WTC11 (cell line): ENCODE data around the gene HSPA1B. TPM values are rescaled to one million over a fixed set of nuclear protein-coding genes. Genes with fewer than 3 reads are reported as not detected.

Source experiments
- CBFB ChIP-seq: sonication (generic); formaldehyde crosslinking; IDR thresholded peaks from 2 replicates; pipeline ENCODE4 v1.8.1; 2022; ENCODE audit warnings: mild to moderate bottlenecking, low read depth, missing genetic modification reagents
- CTCF ChIP-seq: fragments of 200-600 bp; IDR thresholded peaks from 2 replicates; pipeline ENCODE4 v1.8.0; 2022; ENCODE audit warnings: antibody characterized with exemption
- E2F5 ChIP-seq: sonication (generic); formaldehyde crosslinking; IDR thresholded peaks from 2 replicates; pipeline ENCODE4 v1.8.1; 2022; ENCODE audit warnings: mild to moderate bottlenecking, moderate library complexity, missing genetic modification reagents
- FOXJ3 ChIP-seq: sonication (generic); formaldehyde crosslinking; IDR thresholded peaks from 2 replicates; pipeline ENCODE4 v1.9.0; 2021; ENCODE audit warnings: missing genetic modification reagents, mild to moderate bottlenecking, borderline replicate concordance
- FOXK1 ChIP-seq: sonication (generic); formaldehyde crosslinking; IDR thresholded peaks from 2 replicates; pipeline ENCODE4 v1.8.0; 2022; ENCODE audit warnings: mild to moderate bottlenecking, moderate library complexity, missing genetic modification reagents
- GTF2I ChIP-seq: fragments of 250-450 bp; sonication (Bioruptor Pico); conservative IDR thresholded peaks from 2 replicates; pipeline ENCODE4 v1.4.0; 2021; ENCODE audit warnings: mild to moderate bottlenecking
- JAZF1 ChIP-seq: fragments of 250-450 bp; sonication (Bioruptor Pico); IDR thresholded peaks from 2 replicates; pipeline ENCODE4 v1.9.0; 2021; ENCODE audit warnings: moderate library complexity, mild to moderate bottlenecking, inconsistent platforms
- KAT7 ChIP-seq: sonication (generic); formaldehyde crosslinking; IDR thresholded peaks from 2 replicates; pipeline ENCODE4 v1.8.1; 2023; ENCODE audit warnings: missing genetic modification reagents, mild to moderate bottlenecking, borderline replicate concordance
- NFYB ChIP-seq: sonication (generic); formaldehyde crosslinking; conservative IDR thresholded peaks from 2 replicates; pipeline ENCODE4 v1.8.0; 2022; ENCODE audit warnings: low read depth, missing genetic modification reagents
- PREB ChIP-seq: sonication (generic); formaldehyde crosslinking; IDR thresholded peaks from 2 replicates; pipeline ENCODE4 v1.8.1; 2022; ENCODE audit warnings: mild to moderate bottlenecking, missing genetic modification reagents, moderate library complexity, borderline replicate concordance
- TCF7 ChIP-seq: sonication (generic); formaldehyde crosslinking; IDR thresholded peaks from 2 replicates; pipeline ENCODE4 v1.8.0; 2022; ENCODE audit warnings: mild to moderate bottlenecking, low read depth, missing genetic modification reagents, moderate library complexity
- TP53 ChIP-seq: sonication (generic); formaldehyde crosslinking; IDR thresholded peaks from 2 replicates; pipeline ENCODE4 v1.8.1; 2023; ENCODE audit warnings: mild to moderate bottlenecking, missing genetic modification reagents
- USF2 ChIP-seq: sonication (generic); formaldehyde crosslinking; IDR thresholded peaks from 2 replicates; pipeline ENCODE4 v1.8.1; 2023; ENCODE audit warnings: mild to moderate bottlenecking, missing genetic modification reagents, moderate library complexity
- ZNF232 ChIP-seq: sonication (generic); formaldehyde crosslinking; IDR thresholded peaks from 2 replicates; pipeline ENCODE4 v1.8.0; 2022; ENCODE audit warnings: mild to moderate bottlenecking, missing genetic modification reagents
- ZNF423 ChIP-seq: fragments of 250-450 bp; sonication (Bioruptor Pico); IDR thresholded peaks from 2 replicates; pipeline ENCODE4 v2.1.2; 2022; ENCODE audit warnings: mild to moderate bottlenecking, moderate library complexity
- ZNF532 ChIP-seq: fragments of 250-450 bp; sonication (Bioruptor Pico); IDR thresholded peaks from 2 replicates; pipeline ENCODE4 v1.9.0; 2021; ENCODE audit warnings: mild to moderate bottlenecking, borderline replicate concordance
- total RNA-seq: library from RNA; stranded (reverse); gene quantifications from 3 replicates; pipeline ENCODE4 v1.2.3, GENCODE V29; 2021
- TF ChIP-seq, protein P1 (sequence below): sonication (generic); formaldehyde crosslinking; IDR thresholded peaks from 2 replicates; pipeline ENCODE4 v1.8.0; 2022; ENCODE audit warnings: mild to moderate bottlenecking, missing genetic modification reagents
- TF ChIP-seq, protein P2 (sequence below): fragments of 250-450 bp; sonication (Bioruptor Pico); IDR thresholded peaks from 2 replicates; pipeline ENCODE4 v2.1.2; 2022; ENCODE audit warnings: mild to moderate bottlenecking, moderate library complexity
- TF ChIP-seq, protein P3 (sequence below): sonication (generic); formaldehyde crosslinking; IDR thresholded peaks from 2 replicates; pipeline ENCODE4 v1.8.1; 2023; ENCODE audit warnings: mild to moderate bottlenecking, missing genetic modification reagents, borderline replicate concordance

HSPA1B gene
- total RNA-seq, 1 experiment from 2014 or later, result 75.3 TPM

GRCh38 chr6:31834367-31835250 lies 7.1 kb downstream of the HSPA1B start (continued):
- TF ChIP-seq ZNF532 (no peak), CBFB (CRISPR knock-in tag) (no peak), E2F5 (CRISPR knock-in tag) (peak; percentile 58; the same call in 1 of the 2 replicates), ZNF232 (no peak; the same call in 1 of the 2 replicates), FOXK1 (CRISPR knock-in tag) (no peak; the same call in 1 of the 2 replicates), TP53 (CRISPR knock-in tag) (no peak), CTCF (no peak), FOXJ3 (CRISPR knock-in tag) (no peak), USF2 (CRISPR knock-in tag) (no peak), KAT7 (peak; percentile 43; the same call in 1 of the 2 replicates), ZNF423 (no peak), TCF7 (CRISPR knock-in tag) (no peak), PREB (0 out of 2 replicates have a peak, but pooled peaks have one; percentile 24), GTF2I (CRISPR knock-in tag) (no peak), NFYB (CRISPR knock-in tag) (0 out of 2 replicates have a peak, but pooled peaks have one; percentile 16), JAZF1 (no peak)
- TF ChIP-seq, protein P1, sequence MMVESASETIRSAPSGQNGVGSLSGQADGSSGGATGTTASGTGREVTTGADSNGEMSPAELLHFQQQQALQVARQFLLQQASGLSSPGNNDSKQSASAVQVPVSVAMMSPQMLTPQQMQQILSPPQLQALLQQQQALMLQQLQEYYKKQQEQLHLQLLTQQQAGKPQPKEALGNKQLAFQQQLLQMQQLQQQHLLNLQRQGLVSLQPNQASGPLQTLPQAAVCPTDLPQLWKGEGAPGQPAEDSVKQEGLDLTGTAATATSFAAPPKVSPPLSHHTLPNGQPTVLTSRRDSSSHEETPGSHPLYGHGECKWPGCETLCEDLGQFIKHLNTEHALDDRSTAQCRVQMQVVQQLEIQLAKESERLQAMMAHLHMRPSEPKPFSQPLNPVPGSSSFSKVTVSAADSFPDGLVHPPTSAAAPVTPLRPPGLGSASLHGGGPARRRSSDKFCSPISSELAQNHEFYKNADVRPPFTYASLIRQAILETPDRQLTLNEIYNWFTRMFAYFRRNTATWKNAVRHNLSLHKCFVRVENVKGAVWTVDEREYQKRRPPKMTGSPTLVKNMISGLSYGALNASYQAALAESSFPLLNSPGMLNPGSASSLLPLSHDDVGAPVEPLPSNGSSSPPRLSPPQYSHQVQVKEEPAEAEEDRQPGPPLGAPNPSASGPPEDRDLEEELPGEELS (CRISPR knock-in tag), result 0 out of 2 replicates have a peak, but pooled peaks have one; percentile 47
- TF ChIP-seq, protein P2, sequence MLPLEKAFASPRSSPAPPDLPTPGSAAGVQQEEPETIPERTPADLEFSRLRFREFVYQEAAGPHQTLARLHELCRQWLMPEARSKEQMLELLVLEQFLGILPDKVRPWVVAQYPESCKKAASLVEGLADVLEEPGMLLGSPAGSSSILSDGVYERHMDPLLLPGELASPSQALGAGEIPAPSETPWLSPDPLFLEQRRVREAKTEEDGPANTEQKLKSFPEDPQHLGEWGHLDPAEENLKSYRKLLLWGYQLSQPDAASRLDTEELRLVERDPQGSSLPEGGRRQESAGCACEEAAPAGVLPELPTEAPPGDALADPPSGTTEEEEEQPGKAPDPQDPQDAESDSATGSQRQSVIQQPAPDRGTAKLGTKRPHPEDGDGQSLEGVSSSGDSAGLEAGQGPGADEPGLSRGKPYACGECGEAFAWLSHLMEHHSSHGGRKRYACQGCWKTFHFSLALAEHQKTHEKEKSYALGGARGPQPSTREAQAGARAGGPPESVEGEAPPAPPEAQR, result no peak
- TF ChIP-seq, protein P3, sequence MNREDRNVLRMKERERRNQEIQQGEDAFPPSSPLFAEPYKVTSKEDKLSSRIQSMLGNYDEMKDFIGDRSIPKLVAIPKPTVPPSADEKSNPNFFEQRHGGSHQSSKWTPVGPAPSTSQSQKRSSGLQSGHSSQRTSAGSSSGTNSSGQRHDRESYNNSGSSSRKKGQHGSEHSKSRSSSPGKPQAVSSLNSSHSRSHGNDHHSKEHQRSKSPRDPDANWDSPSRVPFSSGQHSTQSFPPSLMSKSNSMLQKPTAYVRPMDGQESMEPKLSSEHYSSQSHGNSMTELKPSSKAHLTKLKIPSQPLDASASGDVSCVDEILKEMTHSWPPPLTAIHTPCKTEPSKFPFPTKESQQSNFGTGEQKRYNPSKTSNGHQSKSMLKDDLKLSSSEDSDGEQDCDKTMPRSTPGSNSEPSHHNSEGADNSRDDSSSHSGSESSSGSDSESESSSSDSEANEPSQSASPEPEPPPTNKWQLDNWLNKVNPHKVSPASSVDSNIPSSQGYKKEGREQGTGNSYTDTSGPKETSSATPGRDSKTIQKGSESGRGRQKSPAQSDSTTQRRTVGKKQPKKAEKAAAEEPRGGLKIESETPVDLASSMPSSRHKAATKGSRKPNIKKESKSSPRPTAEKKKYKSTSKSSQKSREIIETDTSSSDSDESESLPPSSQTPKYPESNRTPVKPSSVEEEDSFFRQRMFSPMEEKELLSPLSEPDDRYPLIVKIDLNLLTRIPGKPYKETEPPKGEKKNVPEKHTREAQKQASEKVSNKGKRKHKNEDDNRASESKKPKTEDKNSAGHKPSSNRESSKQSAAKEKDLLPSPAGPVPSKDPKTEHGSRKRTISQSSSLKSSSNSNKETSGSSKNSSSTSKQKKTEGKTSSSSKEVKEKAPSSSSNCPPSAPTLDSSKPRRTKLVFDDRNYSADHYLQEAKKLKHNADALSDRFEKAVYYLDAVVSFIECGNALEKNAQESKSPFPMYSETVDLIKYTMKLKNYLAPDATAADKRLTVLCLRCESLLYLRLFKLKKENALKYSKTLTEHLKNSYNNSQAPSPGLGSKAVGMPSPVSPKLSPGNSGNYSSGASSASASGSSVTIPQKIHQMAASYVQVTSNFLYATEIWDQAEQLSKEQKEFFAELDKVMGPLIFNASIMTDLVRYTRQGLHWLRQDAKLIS (CRISPR knock-in tag), result no peak
